Nephron (organoid): ENCODE data around the gene EXOSC7.

ENCODE experiments used
- H3K27ac Mint-ChIP-seq, 3 experiments: 2 replicates each; pipeline ENCODE4 v1.8.0; 2020; ENCODE audit warnings: mixed read lengths in 3 of 3, mild to moderate bottlenecking in 2 of 3, moderate library complexity in 1 of 3
- H3K27me3 Mint-ChIP-seq: 2 replicates; pipeline ENCODE4 v1.8.0; 2021; ENCODE audit warnings: low read depth, mild to moderate bottlenecking, moderate library complexity, mixed read lengths
- H3K36me3 Mint-ChIP-seq: 2 replicates; pipeline ENCODE4 v1.8.0; 2020; ENCODE audit warnings: low read depth, mixed read lengths
- H3K4me1 Mint-ChIP-seq: 2 replicates; pipeline ENCODE4 v1.8.0; 2020; ENCODE audit warnings: mixed read lengths
- H3K4me3 Mint-ChIP-seq, 3 experiments: 2 replicates each; pipeline ENCODE4 v1.8.0; 2020; ENCODE audit warnings: mild to moderate bottlenecking in 3 of 3, mixed read lengths in 3 of 3, moderate library complexity in 2 of 3
- H3K9me3 Mint-ChIP-seq: 2 replicates; pipeline ENCODE4 v1.8.0; 2020; ENCODE audit warnings: mixed read lengths
- TF ChIP-seq, protein P1 (sequence below), 3 experiments: fragments of 200-600 bp; sonication (generic); IDR thresholded peaks; one replicate each; pipeline ENCODE4 v1.5.0; 2021; ENCODE audit warnings: antibody characterized with exemption in 3 of 3; ENCODE audit not compliant: unreplicated experiment in 3 of 3

The EXOSC7 gene

DNA sequence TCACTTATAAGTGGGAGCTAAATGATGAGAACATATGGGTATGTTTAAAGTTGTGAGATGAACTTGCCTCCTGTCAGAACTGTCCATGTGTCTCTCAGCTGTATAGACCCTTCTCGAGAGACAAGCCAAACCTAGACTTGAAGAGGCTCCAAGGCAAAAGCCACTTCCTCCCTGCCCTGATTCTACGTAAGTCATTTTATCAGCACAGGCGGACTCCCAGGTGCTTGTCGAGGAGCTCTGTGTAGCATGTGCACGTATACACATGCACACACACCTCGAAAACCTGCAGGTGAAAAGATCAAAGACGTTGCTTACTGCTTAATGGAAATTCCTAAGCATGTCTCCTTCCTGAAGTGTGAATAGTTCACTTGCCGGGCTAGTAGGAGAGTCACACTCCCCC is 44.5 kb downstream of the EXOSC7 start:
- Mint-ChIP-seq H3K27me3 (no peaks in the 10 kb centered on the region), H3K4me3 (no peak overlapping the region), H3K36me3 (no peaks in the 10 kb centered on the region), H3K4me1 (peaks cover 69% of the 10 kb centered on the region), H3K9me3 (no peaks in the 10 kb centered on the region), H3K27ac (no peak overlapping the region)
- TF ChIP-seq, protein P1, sequence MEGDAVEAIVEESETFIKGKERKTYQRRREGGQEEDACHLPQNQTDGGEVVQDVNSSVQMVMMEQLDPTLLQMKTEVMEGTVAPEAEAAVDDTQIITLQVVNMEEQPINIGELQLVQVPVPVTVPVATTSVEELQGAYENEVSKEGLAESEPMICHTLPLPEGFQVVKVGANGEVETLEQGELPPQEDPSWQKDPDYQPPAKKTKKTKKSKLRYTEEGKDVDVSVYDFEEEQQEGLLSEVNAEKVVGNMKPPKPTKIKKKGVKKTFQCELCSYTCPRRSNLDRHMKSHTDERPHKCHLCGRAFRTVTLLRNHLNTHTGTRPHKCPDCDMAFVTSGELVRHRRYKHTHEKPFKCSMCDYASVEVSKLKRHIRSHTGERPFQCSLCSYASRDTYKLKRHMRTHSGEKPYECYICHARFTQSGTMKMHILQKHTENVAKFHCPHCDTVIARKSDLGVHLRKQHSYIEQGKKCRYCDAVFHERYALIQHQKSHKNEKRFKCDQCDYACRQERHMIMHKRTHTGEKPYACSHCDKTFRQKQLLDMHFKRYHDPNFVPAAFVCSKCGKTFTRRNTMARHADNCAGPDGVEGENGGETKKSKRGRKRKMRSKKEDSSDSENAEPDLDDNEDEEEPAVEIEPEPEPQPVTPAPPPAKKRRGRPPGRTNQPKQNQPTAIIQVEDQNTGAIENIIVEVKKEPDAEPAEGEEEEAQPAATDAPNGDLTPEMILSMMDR (IDR thresholded peaks at IDR 0.05; ENCODE audit: unreplicated experiment in 3 of 3): no peak

GRCh38 chr3:45021524-45022297 is 45.7 kb downstream of the EXOSC7 start:
- H3K4me3 Mint-ChIP-seq: no peak overlapping the region
- H3K36me3 Mint-ChIP-seq: no peaks in the 10 kb centered on the region
- TF ChIP-seq, protein P1 (IDR thresholded peaks at IDR 0.05; ENCODE audit: unreplicated experiment in 3 of 3): no peak

DNA sequence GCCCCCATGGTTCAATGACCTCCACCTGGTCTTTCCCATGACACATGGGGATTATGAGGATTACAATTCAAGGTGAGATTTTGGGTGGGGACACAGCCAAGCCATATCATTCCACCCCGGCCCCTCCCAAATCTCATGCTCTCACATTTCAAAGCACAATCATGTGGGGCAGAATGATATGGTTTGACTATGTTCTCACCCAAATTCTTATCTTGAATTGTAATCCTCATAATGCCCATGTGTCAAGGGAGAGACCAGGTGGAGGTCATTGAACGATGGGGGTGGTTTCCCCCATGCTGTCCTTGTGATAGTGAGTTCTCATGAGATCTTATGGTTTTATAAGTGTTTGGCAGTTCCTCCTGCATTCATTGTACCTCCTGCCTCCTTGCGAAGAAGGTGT is 47.6 kb downstream of the EXOSC7 start:
- H3K9me3 Mint-ChIP-seq: no peaks in the 10 kb centered on the region
- TF ChIP-seq, protein P1 (IDR thresholded peaks at IDR 0.05; ENCODE audit: unreplicated experiment in 3 of 3): no peak
- peaks cover 11% of the 10 kb centered on the region for H3K27me3 Mint-ChIP-seq
- H3K36me3 Mint-ChIP-seq: no peaks in the 10 kb centered on the region
- H3K4me1 Mint-ChIP-seq: peaks cover 65% of the 10 kb centered on the region
- no peak overlapping the region for H3K4me3 Mint-ChIP-seq
- H3K27ac Mint-ChIP-seq: peak overlapping the region in 2 of 3 experiments; percentile 63 to 88

More at GRCh38 chr3:45021524-45022297, 45.7 kb downstream of the EXOSC7 start:
- Mint-ChIP-seq H3K27ac (peak overlapping the region in 2 of 3 experiments; percentile 46 to 78), H3K9me3 (no peaks in the 10 kb centered on the region), H3K4me1 (peaks cover 75% of the 10 kb centered on the region), H3K27me3 (peaks cover 8% of the 10 kb centered on the region)

DNA sequence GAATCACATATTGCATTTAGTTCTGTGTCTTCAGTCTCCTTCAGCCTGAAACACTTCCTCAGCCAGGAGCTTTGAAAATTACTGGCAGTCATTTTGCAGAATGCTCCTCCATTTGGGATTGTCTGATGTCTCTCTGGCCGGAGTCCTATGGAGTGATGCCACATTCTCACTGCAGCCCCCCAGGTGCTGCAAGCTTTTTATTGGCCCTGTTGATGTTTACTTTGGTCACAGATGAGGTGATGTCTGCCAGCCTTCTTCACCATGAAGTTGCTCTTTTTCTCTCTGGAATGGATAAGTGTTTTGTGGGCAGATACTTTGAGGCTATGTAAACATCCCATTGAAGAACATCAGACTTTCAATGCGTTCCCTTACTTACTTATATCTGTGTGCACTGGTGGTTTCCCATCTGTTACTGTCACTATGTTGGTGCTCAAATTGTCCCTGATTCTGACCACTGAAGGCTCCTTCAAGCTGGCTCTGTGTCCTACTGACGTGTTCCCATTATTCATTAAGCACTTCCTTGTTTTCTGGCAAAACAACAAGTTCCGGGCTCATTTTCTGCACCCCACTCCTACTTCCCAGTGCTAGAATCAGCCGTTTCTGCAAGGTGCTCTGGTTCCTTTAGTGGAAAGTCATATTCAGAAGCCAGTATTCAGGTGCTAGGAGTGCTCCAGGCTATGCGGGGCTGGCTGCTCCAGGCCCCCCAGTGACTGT is 48.7 kb downstream of the EXOSC7 start:
- peaks cover 64% of the 10 kb centered on the region for H3K4me1 Mint-ChIP-seq
- H3K27me3 Mint-ChIP-seq: peaks cover 14% of the 10 kb centered on the region
- TF ChIP-seq, protein P1 (IDR thresholded peaks at IDR 0.05; ENCODE audit: unreplicated experiment in 3 of 3): no peak
- H3K9me3 Mint-ChIP-seq: no peaks in the 10 kb centered on the region
- no peaks in the 10 kb centered on the region for H3K36me3 Mint-ChIP-seq
- H3K27ac Mint-ChIP-seq: peak overlapping the region in 2 of 3 experiments; percentile 63 to 88
- H3K4me3 Mint-ChIP-seq: no peak overlapping the region

DNA sequence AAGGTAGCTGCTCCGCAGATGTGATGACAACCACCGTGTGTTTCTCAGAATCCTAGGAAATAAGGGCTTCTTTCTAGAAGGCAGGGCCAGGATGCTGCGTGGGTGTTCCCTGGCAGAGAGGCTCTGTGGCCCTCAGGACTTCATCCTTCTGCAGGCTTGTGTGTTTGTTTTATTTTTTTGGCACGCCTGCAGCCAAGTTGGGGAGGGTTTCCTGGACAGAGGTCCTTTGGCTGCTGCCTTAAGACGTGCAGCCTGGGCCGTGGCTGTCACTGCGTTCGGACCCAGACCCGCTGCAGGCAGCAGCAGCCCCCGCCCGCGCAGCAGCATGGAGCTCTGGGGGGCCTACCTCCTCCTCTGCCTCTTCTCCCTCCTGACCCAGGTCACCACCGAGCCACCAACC is 50.0 kb downstream of the EXOSC7 start, which contains the start of gene CLEC3B:
CLEC3B (plus strand) TSS at position 266 of the 400 bp plus-strand sequence; CDS start at position 326, 60 bp downstream.
- peak within 1 kb of the TSS; percentile 63 to 88 (median 82) for H3K27ac Mint-ChIP-seq
- H3K27me3 Mint-ChIP-seq: peaks cover 21% of the 10 kb centered on the region
- peak within 1 kb of the TSS; percentile 48 to 62 (median 50) for H3K4me3 Mint-ChIP-seq
- TF ChIP-seq, protein P1 (IDR thresholded peaks at IDR 0.05; ENCODE audit: unreplicated experiment in 3 of 3): no peak
- peaks cover 56% of the 10 kb centered on the region for H3K4me1 Mint-ChIP-seq
- H3K36me3 Mint-ChIP-seq: no peaks in the 10 kb centered on the region
- H3K9me3 Mint-ChIP-seq: no peaks in the 10 kb centered on the region
